Thyroid gland (tissue), 4 donors: ENCODE data around the gene DPY19L2.

ENCODE experiments used
- CTCF ChIP-seq, 6 experiments: fragments of 200-600 bp in 3 of 6; fragments of 450-650 bp in 3 of 6; sonication (generic) in 3 of 6; IDR thresholded peaks; one replicate each; pipeline ENCODE4 v1.5.1; 2016 to 2019; ENCODE audit warnings: antibody characterized with exemption in 6 of 6, mild to moderate bottlenecking in 2 of 6, inconsistent platforms in 1 of 6, moderate library complexity in 1 of 6
- POLR2A ChIP-seq, 2 donors: fragments of 450-650 bp; IDR thresholded peaks; one replicate each; pipeline ENCODE4 v1.6.1; 2017; ENCODE audit warnings: antibody characterized with exemption in 2 of 2, mild to moderate bottlenecking in 2 of 2, moderate library complexity in 1 of 2

GRCh38 chr12:63525831-63526230, 142.5 kb downstream of the DPY19L2 start:
- TF ChIP-seq CTCF (IDR thresholded peaks at IDR 0.05) (no peak), POLR2A (IDR thresholded peaks at IDR 0.05) (no peak)
